LNCAP (cell line): ENCODE data around the gene INO80B.

ENCODE experiments used
- TF ChIP-seq, protein P1 (sequence below): fragments of 450-650 bp; IDR thresholded peaks from 2 replicates; pipeline ENCODE4 v1.5.1; 2017; ENCODE audit warnings: mild to moderate bottlenecking

The INO80B gene

GRCh38 chr2:74474899-74475298 lies 20.0 kb downstream of the INO80B start:
- TF ChIP-seq, protein P1, sequence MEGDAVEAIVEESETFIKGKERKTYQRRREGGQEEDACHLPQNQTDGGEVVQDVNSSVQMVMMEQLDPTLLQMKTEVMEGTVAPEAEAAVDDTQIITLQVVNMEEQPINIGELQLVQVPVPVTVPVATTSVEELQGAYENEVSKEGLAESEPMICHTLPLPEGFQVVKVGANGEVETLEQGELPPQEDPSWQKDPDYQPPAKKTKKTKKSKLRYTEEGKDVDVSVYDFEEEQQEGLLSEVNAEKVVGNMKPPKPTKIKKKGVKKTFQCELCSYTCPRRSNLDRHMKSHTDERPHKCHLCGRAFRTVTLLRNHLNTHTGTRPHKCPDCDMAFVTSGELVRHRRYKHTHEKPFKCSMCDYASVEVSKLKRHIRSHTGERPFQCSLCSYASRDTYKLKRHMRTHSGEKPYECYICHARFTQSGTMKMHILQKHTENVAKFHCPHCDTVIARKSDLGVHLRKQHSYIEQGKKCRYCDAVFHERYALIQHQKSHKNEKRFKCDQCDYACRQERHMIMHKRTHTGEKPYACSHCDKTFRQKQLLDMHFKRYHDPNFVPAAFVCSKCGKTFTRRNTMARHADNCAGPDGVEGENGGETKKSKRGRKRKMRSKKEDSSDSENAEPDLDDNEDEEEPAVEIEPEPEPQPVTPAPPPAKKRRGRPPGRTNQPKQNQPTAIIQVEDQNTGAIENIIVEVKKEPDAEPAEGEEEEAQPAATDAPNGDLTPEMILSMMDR: no peak

- TF ChIP-seq, protein P1: no peak
Observed at GRCh38 chr2:74481431-74481830, 26.5 kb downstream of the INO80B start.

- TF ChIP-seq, protein P1: no peak
Observed at GRCh38 chr2:74481961-74482800, 27.3 kb downstream of the INO80B start.

DNA sequence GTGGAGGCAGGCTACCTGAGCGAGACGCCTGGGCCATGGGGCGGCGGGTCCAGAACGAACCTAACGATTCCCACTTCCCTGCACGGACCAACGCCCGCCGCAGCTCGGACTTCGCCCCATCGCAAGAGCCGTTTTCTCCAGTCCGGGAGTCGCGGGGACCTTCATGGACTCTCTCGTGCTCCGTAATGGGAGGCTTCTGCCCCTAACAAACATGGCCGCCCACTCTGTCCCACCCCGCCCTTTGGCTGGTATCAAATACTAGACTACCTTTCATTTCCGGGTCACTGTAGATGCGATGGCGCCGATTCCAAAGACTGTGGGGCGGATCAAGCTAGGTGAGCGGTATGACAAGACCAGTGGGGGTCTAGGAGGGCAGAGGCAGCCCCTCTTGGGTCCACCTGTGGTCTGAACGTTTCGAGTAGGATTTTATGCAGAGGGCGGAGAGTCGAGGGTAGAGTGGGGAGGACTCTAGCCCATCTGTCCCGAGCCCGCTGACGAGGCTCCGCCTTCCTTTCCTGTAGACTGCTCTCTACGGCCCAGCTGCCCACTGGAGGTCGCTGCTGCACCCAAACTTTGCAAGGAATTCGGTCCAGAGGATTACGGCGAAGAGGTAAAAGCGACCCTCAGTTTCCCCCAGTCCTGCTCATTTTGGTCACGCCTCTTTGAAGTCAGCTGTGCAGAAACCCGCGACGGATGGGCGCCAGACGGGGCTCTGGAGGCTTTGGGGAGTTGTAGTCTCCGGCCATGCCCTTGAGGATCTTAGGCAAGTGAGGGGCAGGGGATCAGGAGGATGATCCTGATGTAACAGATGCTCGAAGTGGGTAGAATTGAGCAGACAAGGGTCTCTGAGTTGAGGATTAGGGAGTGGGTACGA lies 28.2 kb downstream of the INO80B start, which contains the start of the genes CCDC142 and TTC31:
TSS of gene CCDC142 (minus strand) at position 198 of the 874 bp plus-strand sequence. CDS start at position 37, 161 bp downstream.
TSS of gene TTC31 (plus strand) at position 281 of the 874 bp plus-strand sequence. CDS start at position 296, 15 bp downstream.
- TF ChIP-seq, protein P1: peak; percentile 62

DNA sequence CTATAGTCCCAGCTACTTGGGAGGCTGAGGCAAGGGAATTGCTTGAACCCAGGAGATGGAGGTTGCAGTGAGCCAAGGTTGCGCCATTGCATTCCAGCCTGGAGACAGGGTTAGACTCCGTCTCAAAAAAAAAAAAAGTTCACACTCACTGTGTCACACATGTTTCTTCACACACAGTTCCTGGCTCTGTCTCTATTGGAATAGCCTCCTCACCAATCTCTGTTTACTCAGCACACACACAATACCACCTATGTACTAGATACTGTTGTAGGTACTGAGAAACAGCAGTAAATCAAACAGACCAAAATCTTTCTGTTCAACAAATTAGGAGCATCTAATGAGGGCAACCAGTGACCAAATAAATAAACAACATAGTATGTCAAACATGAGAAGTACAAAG lies 31.3 kb downstream of the INO80B start:
- TF ChIP-seq, protein P1: no peak

DNA sequence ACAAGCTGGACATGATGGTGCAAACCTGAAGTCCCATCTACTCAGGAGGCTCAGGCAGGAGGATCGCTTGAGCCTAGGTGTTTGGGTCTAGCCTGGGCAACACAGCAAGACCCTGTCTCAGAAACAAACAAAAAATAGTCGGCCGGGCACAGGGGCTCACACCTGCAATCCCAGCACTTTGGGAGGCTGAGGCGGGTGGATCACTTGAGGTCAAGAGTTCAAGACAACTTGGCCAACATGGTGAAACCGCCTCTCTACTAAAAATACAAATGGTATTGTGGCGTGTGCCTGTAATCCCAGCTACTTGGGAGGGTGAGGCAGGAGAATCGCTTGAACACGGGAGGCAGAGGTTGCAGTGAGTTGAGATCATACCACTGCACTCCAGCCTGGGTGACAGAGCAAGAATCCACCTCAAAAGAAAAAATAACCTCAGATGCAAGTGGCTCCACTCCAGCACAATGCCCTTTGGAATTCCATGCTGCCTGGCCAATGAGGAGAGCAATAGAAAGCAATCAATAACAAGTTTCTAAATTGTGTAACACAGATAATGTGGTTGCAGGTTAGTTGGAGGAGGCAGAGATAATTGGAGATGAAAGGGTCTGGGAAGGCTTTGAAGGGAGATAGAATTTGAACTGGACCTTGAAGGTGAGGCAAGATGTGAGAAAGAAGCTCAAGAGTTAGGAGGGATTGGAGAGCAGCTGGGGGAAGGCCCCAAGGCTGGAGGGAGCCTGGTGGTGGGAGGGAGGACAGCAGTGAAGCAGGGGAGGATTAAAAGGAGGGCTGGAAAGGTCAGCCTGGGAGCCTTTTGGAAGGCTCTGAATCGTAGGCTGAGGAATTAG lies 34.0 kb downstream of the INO80B start:
- TF ChIP-seq, protein P1: no peak

DNA sequence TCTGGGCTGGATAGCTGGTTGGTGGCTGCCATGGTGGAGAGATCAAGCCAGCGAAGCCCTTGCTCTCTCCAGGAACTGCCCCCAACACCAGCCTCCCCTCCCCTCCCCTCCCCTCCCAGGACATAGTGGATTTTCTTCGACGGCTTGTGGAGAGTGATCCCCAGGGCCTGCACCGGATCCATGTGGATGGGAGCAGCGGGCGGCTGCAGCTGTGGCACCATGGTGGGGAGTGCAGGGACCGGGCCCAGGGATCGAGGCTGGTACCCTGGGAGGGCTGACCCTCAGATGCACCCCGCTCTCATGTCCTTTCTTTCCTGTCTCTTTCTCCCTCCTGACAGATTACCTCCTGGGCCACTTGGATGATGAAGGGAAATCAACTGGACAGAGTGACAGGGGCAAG lies 35.0 kb downstream of the INO80B start:
- TF ChIP-seq, protein P1: no peak
